ENCODE data around the gene ARNT2. TPM values are rescaled to one million over a fixed set of nuclear protein-coding genes. Genes with fewer than 3 reads are reported as not detected.

ARNT2 gene
- total and polyA plus RNA-seq, 10 of the 15 experiments (the other 5 are each of a cell fraction or from before 2014, with no cell fraction given), result 0.07 to 0.49 (median 0.09) TPM; not detected in 6

DNA sequence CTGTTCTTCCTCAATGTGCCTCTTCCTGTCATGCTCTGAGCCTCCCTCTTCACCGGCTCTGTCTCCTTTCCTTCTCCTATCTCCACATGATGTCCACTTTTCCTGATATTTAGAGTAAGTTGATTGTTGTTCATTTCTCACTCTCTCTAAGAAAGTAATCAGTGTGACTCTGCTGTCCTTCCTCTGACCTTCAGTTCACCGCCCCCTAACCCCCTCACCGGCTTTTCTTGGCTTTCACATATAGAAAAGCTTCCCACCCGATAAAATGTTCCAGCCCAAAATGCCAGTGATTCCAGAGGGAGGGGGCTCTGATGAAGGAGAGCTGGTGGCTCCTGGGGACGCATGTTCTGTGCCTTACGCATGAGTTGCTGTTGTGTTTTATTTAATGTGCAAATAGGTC, 170.4 kb downstream of the ARNT2 start:
- Histone ChIP-seq H3K27me3 (replicated peaks in 1 of 2; ENCODE audit: control insufficient read depth in 2 of 2, insufficient read depth in 2 of 2, low read length in 1 of 2) (peaks cover 0 to 10% of the 10 kb centered on the region in 2 experiments; a peak in 2 of 4 replicates), H3K4me1 (ENCODE audit: control insufficient read depth, insufficient read depth, low read length) (no peaks in the 10 kb centered on the region), H3K9ac (ENCODE audit: control insufficient read depth, insufficient read depth, low read length) (no peak overlapping the region), H3K9me3 (replicated peaks; ENCODE audit: control insufficient read depth, insufficient read depth, low read length) (no peaks in the 10 kb centered on the region), H3K4me3 (no peak overlapping the region), H3K27ac (ENCODE audit: control insufficient read depth, insufficient read depth) (no peak overlapping the region), H3K79me2 (ENCODE audit: control insufficient read depth, insufficient read depth, low read length) (no peaks in the 10 kb centered on the region), H3K36me3 (ENCODE audit: control insufficient read depth in 2 of 2, insufficient read depth in 2 of 2, low read length in 1 of 2) (no peaks in the 10 kb centered on the region), H2AFZ (ENCODE audit: control insufficient read depth, low read depth, low read length) (no peak overlapping the region), H4K20me1 (ENCODE audit: control insufficient read depth, insufficient read depth) (no peaks in the 10 kb centered on the region), H3K4me2 (ENCODE audit: control insufficient read depth, insufficient read depth) (no peak overlapping the region)
- no peak for ATAC-seq
- no peak for FAIRE-seq
- 47% methylated on average over 6 of the region's 6 CpGs for WGBS (ENCODE audit: insufficient coverage, insufficient replicate concordance, low lambda C conversion rate, missing lambda C conversion rate)
- in situ Hi-C loops (cut with MboI), result no loop called here
- POLR2A ChIA-PET, result no interaction called here
- intact Hi-C loops (cut with micrococcal nuclease; ENCODE audit: unreplicated experiment), result no loop called here
- BruUV-seq (replicated peaks), result no TSS peak
- SMC1A ChIA-PET (ENCODE audit: uncharacterized antibody, unreplicated experiment), result no interaction called here
- CTCF ChIA-PET, result no interaction called here
- no peak for DNase-seq (ENCODE audit: low read depth, low spot score)
- RAD21 ChIA-PET (ENCODE audit: unreplicated experiment), result interaction anchor here (0.6 kb wide), 1 partner anchor 13 kb away, joined by 3 read pairs; no protein-coding TSS in a partner anchor
- TF ChIP-seq BHLHE40 (IDR thresholded peaks at IDR 0.05; ENCODE audit: borderline replicate concordance in 1 of 2, low read depth in 2 of 2, low read length in 1 of 2) (no peak), MXI1 (IDR thresholded peaks at IDR 0.05; ENCODE audit: low read depth, low read length) (no peak), CUX1 (IDR thresholded peaks at IDR 0.05; ENCODE audit: insufficient replicate concordance, low read depth, low read length) (no peak), POU2F2 (IDR thresholded peaks at IDR 0.05; ENCODE audit: borderline replicate concordance, low read depth, low read length) (no peak), ATF7 (IDR thresholded peaks at IDR 0.05; ENCODE audit: low read depth) (no peak), MEF2A (IDR thresholded peaks at IDR 0.05; ENCODE audit: insufficient read depth, low read depth, low read length) (no peak), NR2F1 (conservative IDR thresholded peaks at IDR 0.05) (no peak), REST (IDR thresholded peaks at IDR 0.05; ENCODE audit: low read depth, low read length) (no peak), JUNB (IDR thresholded peaks at IDR 0.05) (no peak), SP1 (IDR thresholded peaks at IDR 0.05; ENCODE audit: low read depth, low read length) (no peak)
- TF ChIP-seq, protein P1, sequence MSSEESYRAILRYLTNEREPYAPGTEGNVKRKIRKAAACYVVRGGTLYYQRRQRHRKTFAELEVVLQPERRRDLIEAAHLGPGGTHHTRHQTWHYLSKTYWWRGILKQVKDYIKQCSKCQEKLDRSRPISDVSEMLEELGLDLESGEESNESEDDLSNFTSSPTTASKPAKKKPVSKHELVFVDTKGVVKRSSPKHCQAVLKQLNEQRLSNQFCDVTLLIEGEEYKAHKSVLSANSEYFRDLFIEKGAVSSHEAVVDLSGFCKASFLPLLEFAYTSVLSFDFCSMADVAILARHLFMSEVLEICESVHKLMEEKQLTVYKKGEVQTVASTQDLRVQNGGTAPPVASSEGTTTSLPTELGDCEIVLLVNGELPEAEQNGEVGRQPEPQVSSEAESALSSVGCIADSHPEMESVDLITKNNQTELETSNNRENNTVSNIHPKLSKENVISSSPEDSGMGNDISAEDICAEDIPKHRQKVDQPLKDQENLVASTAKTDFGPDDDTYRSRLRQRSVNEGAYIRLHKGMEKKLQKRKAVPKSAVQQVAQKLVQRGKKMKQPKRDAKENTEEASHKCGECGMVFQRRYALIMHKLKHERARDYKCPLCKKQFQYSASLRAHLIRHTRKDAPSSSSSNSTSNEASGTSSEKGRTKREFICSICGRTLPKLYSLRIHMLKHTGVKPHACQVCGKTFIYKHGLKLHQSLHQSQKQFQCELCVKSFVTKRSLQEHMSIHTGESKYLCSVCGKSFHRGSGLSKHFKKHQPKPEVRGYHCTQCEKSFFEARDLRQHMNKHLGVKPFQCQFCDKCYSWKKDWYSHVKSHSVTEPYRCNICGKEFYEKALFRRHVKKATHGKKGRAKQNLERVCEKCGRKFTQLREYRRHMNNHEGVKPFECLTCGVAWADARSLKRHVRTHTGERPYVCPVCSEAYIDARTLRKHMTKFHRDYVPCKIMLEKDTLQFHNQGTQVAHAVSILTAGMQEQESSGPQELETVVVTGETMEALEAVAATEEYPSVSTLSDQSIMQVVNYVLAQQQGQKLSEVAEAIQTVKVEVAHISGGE (CRISPR knock-in tag; IDR thresholded peaks at IDR 0.05), result no peak

All from GM12878 (cell line).